Astrocyte of the cerebellum (primary cell): ENCODE measurements around the gene LORICRIN.

Experiments used
- DNase-seq: peaks from one replicate; pipeline ENCODE4 v3.0.0-alpha.2; 2011; ENCODE audit warnings: low read depth
- H3K4me3 ChIP-seq: 2 replicates; pipeline ENCODE4 v1.5.1; 2011; ENCODE audit warnings: mild to moderate bottlenecking, low read depth, low read length, moderate library complexity
- in situ Hi-C: cut with HindIII; loops from 2 replicates; pipeline ENCODE4 v1.10.0; 2017; ENCODE audit warnings: low sequenced_read_pairs
- TF ChIP-seq, protein P1 (sequence below): IDR thresholded peaks from 2 replicates; pipeline ENCODE4 v1.5.1; 2012; ENCODE audit warnings: low read length, low read depth, moderate library complexity, mild to moderate bottlenecking; ENCODE audit errors: missing control alignments

LORICRIN gene

DNA sequence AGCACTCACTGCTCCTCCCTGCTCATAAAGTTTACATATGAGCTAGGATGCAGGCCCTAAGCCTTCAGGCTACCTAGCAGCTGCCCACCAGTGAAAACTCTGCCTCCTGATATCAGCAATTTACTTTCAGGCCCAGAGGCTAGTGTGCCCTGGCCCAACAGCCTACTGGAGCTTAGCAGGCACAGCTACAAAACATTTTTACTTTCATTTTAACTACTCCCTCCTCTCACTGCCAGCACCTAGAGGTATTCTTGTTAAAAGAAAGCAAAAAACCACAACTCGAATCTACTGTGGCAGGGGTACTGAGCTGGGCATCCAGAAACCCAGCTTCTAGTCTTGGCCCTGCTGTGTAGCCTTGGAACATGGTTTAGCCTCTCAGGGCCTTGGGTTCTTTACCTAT lies 5.8 kb upstream of the LORICRIN start:
- in situ Hi-C loops, result no loop called here
- DNase-seq, result no peak

DNA sequence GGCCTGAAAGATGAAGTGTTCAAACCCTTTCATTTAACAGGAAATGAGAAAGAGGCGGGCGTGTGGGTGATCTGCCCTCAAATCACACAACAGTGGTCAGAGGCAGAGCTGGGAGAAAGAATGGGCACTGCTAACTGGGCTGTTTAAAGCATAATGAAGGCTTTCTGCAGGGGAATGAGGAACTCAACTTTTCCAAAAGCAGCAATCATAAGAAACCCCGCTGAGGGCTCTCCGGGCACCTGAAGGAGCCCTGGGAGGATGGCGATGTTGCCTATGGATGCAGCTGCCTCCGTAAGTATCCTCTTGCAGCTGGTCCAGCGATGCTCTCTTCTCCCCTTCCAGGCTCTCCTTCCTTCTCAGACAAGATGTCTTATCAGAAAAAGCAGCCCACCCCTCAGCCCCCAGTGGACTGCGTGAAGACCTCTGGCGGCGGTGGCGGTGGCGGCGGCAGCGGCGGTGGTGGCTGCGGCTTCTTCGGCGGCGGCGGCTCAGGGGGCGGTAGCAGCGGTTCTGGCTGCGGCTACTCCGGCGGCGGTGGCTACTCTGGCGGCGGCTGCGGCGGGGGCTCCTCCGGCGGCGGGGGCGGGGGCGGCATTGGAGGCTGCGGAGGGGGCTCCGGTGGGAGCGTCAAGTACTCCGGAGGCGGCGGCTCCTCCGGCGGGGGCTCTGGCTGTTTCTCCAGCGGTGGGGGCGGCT lies 1.2 kb downstream of the LORICRIN start:
- DNase-seq, result no peak
- TF ChIP-seq, protein P1, sequence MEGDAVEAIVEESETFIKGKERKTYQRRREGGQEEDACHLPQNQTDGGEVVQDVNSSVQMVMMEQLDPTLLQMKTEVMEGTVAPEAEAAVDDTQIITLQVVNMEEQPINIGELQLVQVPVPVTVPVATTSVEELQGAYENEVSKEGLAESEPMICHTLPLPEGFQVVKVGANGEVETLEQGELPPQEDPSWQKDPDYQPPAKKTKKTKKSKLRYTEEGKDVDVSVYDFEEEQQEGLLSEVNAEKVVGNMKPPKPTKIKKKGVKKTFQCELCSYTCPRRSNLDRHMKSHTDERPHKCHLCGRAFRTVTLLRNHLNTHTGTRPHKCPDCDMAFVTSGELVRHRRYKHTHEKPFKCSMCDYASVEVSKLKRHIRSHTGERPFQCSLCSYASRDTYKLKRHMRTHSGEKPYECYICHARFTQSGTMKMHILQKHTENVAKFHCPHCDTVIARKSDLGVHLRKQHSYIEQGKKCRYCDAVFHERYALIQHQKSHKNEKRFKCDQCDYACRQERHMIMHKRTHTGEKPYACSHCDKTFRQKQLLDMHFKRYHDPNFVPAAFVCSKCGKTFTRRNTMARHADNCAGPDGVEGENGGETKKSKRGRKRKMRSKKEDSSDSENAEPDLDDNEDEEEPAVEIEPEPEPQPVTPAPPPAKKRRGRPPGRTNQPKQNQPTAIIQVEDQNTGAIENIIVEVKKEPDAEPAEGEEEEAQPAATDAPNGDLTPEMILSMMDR, result no peak
- in situ Hi-C loops, result no loop called here
- peak overlapping the region; percentile 27 for H3K4me3 ChIP-seq

More for the DNA sequence above, 5.8 kb upstream of the LORICRIN start:
- TF ChIP-seq, protein P1, result no peak
- H3K4me3 ChIP-seq, result no peak overlapping the region

DNA sequence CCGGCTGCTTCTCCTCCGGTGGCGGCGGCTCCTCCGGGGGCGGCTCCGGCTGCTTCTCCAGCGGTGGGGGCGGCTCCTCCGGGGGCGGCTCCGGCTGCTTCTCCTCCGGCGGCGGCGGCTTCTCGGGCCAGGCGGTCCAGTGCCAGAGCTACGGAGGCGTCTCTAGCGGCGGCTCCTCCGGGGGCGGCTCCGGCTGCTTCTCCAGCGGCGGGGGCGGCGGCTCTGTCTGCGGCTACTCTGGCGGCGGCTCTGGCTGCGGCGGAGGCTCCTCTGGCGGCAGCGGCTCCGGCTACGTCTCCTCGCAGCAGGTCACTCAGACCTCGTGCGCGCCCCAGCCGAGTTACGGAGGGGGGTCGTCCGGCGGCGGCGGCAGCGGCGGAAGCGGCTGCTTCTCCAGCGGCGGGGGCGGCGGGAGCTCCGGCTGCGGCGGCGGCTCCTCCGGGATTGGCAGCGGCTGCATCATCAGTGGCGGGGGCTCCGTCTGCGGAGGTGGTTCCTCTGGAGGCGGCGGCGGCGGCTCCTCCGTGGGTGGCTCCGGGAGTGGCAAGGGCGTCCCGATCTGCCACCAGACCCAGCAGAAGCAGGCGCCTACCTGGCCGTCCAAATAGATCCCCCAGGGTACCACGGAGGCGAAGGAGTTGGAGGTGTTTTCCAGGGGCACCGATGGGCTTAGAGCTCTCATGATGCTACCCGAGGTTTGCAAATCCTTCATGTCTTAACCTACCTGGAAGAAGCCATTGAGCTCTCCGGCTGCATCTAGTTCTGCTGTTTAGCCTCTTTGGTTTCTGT lies 2.0 kb downstream of the LORICRIN start:
- TF ChIP-seq, protein P1, result no peak
- in situ Hi-C loops, result no loop called here
- DNase-seq, result no peak
- peak overlapping the region; percentile 27 for H3K4me3 ChIP-seq

- in situ Hi-C loops, result no loop called here
- H3K4me3 ChIP-seq, result peak overlapping the region; percentile 27
- DNase-seq, result no peak
- TF ChIP-seq, protein P1, result no peak
These were observed 2.5 kb downstream of the LORICRIN start for GRCh38 chr1:153262070-153262366.

DNA sequence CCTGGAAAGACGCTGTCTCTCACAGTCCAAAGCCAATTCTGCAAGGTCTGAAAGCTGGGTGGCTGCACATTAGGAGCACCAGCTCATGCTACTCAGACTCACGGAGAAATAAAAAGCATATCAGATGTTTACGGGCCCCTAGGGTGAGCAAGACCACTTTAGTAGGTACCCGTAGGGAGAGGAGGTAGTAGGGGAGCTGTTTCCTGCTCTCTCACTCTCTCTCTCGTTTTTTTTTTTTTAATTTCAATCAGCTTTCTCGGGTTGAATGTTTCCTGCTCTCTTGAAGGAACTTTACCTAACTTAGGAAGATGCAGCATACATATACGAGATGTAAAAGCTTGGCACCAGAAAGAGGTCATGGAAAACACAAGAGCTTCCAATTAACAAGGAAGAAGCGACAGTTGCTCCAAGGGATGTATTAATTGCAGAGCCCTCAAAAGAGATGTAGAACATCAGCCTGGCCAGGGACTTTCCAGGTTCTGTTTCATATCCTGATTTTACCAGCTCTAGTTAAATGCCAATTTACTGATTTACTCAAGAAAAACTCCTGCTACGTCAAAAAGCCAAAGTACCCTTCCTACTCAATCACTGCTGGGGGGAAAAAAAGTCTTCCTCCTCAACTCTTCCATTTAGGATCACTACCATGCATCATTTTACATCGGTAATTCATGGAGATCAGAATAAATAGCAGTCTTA lies 3.1 kb downstream of the LORICRIN start:
- in situ Hi-C loops, result no loop called here
- TF ChIP-seq, protein P1, result no peak
- DNase-seq, result no peak
- no peak overlapping the region for H3K4me3 ChIP-seq

DNA sequence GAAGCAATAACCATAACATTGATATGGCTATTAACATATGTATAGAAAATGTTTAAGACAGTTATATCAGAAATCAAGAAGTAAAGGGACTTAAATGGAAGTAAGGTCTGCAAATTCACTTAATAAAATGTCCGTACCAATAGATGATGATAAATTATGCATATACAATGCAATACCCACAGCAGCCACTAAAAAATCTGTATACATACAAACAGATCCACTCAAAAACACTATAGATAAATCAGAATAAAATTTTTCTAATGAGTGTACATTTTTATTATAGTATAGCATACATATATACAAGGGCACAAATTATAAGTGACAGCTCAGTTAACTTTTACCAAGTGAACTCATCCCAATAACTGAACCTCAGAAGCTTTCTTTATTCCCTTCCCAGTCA lies 6.0 kb downstream of the LORICRIN start:
- no peak overlapping the region for H3K4me3 ChIP-seq
- in situ Hi-C loops, result no loop called here
- DNase-seq, result no peak
- TF ChIP-seq, protein P1, result no peak
